Measurements from ENCODE around the gene ASIC3.

The ASIC3 gene

GRCh38 chr7:151069841-151070573 is 21.7 kb downstream of the ASIC3 start:
- TF ChIP-seq CTCF (IDR thresholded peaks at IDR 0.05), result no peak
- intact Hi-C loops (cut with DNase I; ENCODE audit: low total_unique reads), result no loop called here
- no peak for DNase-seq
- Histone ChIP-seq H3K4me3 (no peak overlapping the region), H3K27ac (no peak overlapping the region), H3K9me3 (no peaks in the 10 kb centered on the region), H3K27me3 (no peaks in the 10 kb centered on the region), H3K4me1 (no peaks in the 10 kb centered on the region), H3K36me3 (peaks cover 88 to 100% (median 98%) of the 10 kb centered on the region in 3 donors)

- intact Hi-C loops (cut with DNase I; ENCODE audit: low total_unique reads), result no loop called here
- no peak for DNase-seq
Observed at GRCh38 chr7:151070574-151070960, 22.2 kb downstream of the ASIC3 start.

GRCh38 chr7:151071032-151071866 is 22.9 kb downstream of the ASIC3 start:
- Histone ChIP-seq H3K27me3 (no peaks in the 10 kb centered on the region), H3K36me3 (peaks cover 78 to 100% (median 98%) of the 10 kb centered on the region in 3 donors), H3K4me3 (no peak overlapping the region), H3K9me3 (no peaks in the 10 kb centered on the region), H3K27ac (no peak overlapping the region), H3K4me1 (no peaks in the 10 kb centered on the region)
- no peak for DNase-seq
- no peak for TF ChIP-seq CTCF (IDR thresholded peaks at IDR 0.05)
- intact Hi-C loops (cut with DNase I; ENCODE audit: low total_unique reads), result no loop called here

More at GRCh38 chr7:151070574-151070960, 22.2 kb downstream of the ASIC3 start:
- Histone ChIP-seq H3K9me3 (no peaks in the 10 kb centered on the region), H3K27me3 (no peaks in the 10 kb centered on the region), H3K27ac (no peak overlapping the region), H3K4me1 (no peaks in the 10 kb centered on the region), H3K36me3 (peaks cover 85 to 100% (median 98%) of the 10 kb centered on the region in 3 donors), H3K4me3 (no peak overlapping the region)
- TF ChIP-seq CTCF (IDR thresholded peaks at IDR 0.05), result no peak

- no peaks in the 10 kb centered on the region for H3K27me3 ChIP-seq
- no peak for TF ChIP-seq CTCF (IDR thresholded peaks at IDR 0.05)
- DNase-seq, result no peak
- peaks cover 56 to 87% (median 85%) of the 10 kb centered on the region in 3 donors for H3K36me3 ChIP-seq
- H3K27ac ChIP-seq, result no peak overlapping the region
- H3K4me3 ChIP-seq, result no peak overlapping the region
- intact Hi-C loops (cut with DNase I; ENCODE audit: low total_unique reads), result no loop called here
- no peaks in the 10 kb centered on the region for H3K9me3 ChIP-seq
- peaks cover 0 to 26% (median 11%) of the 10 kb centered on the region in 4 donors for H3K4me1 ChIP-seq
Observed at GRCh38 chr7:151073990-151074389, 25.7 kb downstream of the ASIC3 start.

GRCh38 chr7:151074817-151075661 is 26.7 kb downstream of the ASIC3 start:
- H3K27ac ChIP-seq, result no peak overlapping the region
- H3K9me3 ChIP-seq, result no peaks in the 10 kb centered on the region
- intact Hi-C loops (cut with DNase I; ENCODE audit: low total_unique reads), result no loop called here
- H3K36me3 ChIP-seq, result peaks cover 46 to 77% (median 74%) of the 10 kb centered on the region in 3 donors
- H3K27me3 ChIP-seq, result no peaks in the 10 kb centered on the region
- DNase-seq, result no peak
- TF ChIP-seq CTCF (IDR thresholded peaks at IDR 0.05), result no peak
- H3K4me3 ChIP-seq, result no peak overlapping the region
- H3K4me1 ChIP-seq, result peaks cover 0 to 36% (median 21%) of the 10 kb centered on the region in 4 donors
